ENCODE data around the gene SYCP3. TPM values are rescaled to one million over a fixed set of nuclear protein-coding genes. Genes with fewer than 3 reads are reported as not detected.

Gene SYCP3
- total and polyA plus RNA-seq, 2 of the 13 experiments (the other 11 are each of a cell fraction or from before 2014, with no cell fraction given) = not detected

DNA sequence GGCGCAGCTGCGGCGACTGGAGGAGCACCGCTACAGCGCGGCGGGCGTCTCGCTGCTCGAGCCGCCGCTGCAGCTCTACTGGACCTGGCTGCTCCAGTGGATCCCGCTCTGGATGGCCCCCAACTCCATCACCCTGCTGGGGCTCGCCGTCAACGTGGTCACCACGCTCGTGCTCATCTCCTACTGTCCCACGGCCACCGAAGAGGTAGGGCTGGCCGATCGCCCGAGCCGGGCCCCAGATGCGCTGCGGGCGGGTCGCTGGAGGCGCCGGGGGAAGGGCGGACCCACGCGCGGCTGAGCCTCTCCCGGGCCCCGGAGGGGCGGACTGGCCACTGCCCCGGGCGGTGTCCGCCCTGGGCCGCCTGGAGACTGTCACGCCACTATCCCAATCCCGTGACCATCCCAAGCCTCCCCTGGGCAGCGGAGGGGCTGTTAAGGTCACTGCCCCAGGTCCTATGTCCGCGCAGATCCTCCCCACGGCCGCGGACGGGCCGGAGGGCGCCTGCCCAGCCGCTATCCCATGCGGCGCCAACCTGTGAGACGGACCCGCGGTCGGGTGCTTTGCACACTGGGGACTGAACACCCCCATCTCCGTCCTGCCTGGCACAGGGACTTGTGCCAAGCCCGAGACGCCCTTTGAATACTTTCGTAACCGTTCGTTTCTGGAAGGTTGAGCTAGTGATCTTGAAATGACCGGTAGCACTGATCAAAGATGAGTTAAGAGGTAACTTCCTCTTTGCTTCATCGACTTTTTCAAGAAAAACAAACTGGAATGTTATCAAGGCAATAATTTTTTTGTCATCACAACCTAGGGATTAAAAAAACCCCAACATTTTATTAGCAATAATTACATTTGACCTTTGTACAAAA is 41.1 kb downstream of the SYCP3 start (continued):
- TF ChIP-seq SOX13 (IDR thresholded peaks at IDR 0.05) (no peak), SOX13 (CRISPR knock-in tag; conservative IDR thresholded peaks at IDR 0.05 in 1 of 2, IDR thresholded peaks at IDR 0.05 in 1 of 2) (no peak), ZNF282 (IDR thresholded peaks at IDR 0.05; ENCODE audit: partially characterized antibody) (no peak), NONO (IDR thresholded peaks at IDR 0.05) (no peak), NONO (CRISPR knock-in tag; conservative IDR thresholded peaks at IDR 0.05) (peak; percentile 62; the same call in 1 of the 2 replicates), IKZF1 (IDR thresholded peaks at IDR 0.05) (no peak), POGZ (CRISPR knock-in tag; IDR thresholded peaks at IDR 0.05) (no peak), ERF (CRISPR knock-in tag; IDR thresholded peaks at IDR 0.05) (no peak), POLR2AphosphoS5 (IDR thresholded peaks at IDR 0.05; ENCODE audit: low read depth, low read length) (peak; percentile 36; the same call in 1 of the 2 replicates), ZNF3 (CRISPR knock-in tag; IDR thresholded peaks at IDR 0.05) (no peak), NCOA5 (CRISPR knock-in tag; IDR thresholded peaks at IDR 0.05) (no peak), ZBTB8A (CRISPR knock-in tag; IDR thresholded peaks at IDR 0.05; ENCODE audit: borderline replicate concordance, low read depth) (no peak), ZNF670 (CRISPR knock-in tag; IDR thresholded peaks at IDR 0.05; ENCODE audit: borderline replicate concordance) (no peak), TARDBP (CRISPR knock-in tag; IDR thresholded peaks at IDR 0.05) (no peak)
- TF ChIP-seq, protein P1, sequence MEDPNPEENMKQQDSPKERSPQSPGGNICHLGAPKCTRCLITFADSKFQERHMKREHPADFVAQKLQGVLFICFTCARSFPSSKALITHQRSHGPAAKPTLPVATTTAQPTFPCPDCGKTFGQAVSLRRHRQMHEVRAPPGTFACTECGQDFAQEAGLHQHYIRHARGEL (CRISPR knock-in tag; IDR thresholded peaks at IDR 0.05) = no peak
- TF ChIP-seq, protein P2, sequence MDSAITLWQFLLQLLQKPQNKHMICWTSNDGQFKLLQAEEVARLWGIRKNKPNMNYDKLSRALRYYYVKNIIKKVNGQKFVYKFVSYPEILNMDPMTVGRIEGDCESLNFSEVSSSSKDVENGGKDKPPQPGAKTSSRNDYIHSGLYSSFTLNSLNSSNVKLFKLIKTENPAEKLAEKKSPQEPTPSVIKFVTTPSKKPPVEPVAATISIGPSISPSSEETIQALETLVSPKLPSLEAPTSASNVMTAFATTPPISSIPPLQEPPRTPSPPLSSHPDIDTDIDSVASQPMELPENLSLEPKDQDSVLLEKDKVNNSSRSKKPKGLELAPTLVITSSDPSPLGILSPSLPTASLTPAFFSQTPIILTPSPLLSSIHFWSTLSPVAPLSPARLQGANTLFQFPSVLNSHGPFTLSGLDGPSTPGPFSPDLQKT (CRISPR knock-in tag; IDR thresholded peaks at IDR 0.05; ENCODE audit: borderline replicate concordance) = no peak
- TF ChIP-seq, protein P3, sequence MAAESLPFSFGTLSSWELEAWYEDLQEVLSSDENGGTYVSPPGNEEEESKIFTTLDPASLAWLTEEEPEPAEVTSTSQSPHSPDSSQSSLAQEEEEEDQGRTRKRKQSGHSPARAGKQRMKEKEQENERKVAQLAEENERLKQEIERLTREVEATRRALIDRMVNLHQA (CRISPR knock-in tag; IDR thresholded peaks at IDR 0.05) = no peak
- TF ChIP-seq, protein P4, sequence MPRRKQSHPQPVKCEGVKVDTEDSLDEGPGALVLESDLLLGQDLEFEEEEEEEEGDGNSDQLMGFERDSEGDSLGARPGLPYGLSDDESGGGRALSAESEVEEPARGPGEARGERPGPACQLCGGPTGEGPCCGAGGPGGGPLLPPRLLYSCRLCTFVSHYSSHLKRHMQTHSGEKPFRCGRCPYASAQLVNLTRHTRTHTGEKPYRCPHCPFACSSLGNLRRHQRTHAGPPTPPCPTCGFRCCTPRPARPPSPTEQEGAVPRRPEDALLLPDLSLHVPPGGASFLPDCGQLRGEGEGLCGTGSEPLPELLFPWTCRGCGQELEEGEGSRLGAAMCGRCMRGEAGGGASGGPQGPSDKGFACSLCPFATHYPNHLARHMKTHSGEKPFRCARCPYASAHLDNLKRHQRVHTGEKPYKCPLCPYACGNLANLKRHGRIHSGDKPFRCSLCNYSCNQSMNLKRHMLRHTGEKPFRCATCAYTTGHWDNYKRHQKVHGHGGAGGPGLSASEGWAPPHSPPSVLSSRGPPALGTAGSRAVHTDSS (CRISPR knock-in tag; conservative IDR thresholded peaks at IDR 0.05) = no peak
- TF ChIP-seq, protein P5, sequence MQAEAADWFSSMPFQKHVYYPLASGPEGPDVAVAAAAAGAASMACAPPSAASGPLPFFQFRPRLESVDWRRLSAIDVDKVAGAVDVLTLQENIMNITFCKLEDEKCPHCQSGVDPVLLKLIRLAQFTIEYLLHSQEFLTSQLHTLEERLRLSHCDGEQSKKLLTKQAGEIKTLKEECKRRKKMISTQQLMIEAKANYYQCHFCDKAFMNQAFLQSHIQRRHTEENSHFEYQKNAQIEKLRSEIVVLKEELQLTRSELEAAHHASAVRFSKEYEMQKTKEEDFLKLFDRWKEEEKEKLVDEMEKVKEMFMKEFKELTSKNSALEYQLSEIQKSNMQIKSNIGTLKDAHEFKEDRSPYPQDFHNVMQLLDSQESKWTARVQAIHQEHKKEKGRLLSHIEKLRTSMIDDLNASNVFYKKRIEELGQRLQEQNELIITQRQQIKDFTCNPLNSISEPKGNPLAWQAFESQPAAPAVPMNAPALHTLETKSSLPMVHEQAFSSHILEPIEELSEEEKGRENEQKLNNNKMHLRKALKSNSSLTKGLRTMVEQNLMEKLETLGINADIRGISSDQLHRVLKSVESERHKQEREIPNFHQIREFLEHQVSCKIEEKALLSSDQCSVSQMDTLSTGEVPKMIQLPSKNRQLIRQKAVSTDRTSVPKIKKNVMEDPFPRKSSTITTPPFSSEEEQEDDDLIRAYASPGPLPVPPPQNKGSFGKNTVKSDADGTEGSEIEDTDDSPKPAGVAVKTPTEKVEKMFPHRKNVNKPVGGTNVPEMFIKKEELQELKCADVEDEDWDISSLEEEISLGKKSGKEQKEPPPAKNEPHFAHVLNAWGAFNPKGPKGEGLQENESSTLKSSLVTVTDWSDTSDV (CRISPR knock-in tag; IDR thresholded peaks at IDR 0.05) = no peak
- TF ChIP-seq, protein P6, sequence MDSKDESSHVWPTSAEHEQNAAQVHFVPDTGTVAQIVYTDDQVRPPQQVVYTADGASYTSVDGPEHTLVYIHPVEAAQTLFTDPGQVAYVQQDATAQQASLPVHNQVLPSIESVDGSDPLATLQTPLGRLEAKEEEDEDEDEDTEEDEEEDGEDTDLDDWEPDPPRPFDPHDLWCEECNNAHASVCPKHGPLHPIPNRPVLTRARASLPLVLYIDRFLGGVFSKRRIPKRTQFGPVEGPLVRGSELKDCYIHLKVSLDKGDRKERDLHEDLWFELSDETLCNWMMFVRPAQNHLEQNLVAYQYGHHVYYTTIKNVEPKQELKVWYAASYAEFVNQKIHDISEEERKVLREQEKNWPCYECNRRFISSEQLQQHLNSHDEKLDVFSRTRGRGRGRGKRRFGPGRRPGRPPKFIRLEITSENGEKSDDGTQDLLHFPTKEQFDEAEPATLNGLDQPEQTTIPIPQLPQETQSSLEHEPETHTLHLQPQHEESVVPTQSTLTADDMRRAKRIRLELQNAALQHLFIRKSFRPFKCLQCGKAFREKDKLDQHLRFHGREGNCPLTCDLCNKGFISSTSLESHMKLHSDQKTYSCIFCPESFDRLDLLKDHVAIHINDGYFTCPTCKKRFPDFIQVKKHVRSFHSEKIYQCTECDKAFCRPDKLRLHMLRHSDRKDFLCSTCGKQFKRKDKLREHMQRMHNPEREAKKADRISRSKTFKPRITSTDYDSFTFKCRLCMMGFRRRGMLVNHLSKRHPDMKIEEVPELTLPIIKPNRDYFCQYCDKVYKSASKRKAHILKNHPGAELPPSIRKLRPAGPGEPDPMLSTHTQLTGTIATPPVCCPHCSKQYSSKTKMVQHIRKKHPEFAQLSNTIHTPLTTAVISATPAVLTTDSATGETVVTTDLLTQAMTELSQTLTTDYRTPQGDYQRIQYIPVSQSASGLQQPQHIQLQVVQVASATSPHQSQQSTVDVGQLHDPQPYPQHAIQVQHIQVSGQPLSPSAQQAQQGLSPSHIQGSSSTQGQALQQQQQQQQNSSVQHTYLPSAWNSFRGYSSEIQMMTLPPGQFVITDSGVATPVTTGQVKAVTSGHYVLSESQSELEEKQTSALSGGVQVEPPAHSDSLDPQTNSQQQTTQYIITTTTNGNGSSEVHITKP (CRISPR knock-in tag; IDR thresholded peaks at IDR 0.05; ENCODE audit: low read depth) = no peak
